ENCODE data around the gene PRKCE.

- TF ChIP-seq CTCF (IDR thresholded peaks at IDR 0.05; ENCODE audit: low read depth, low read length, missing input control), result no peak
- TF ChIP-seq ATF3 (IDR thresholded peaks at IDR 0.05), result no peak
- peak in 1 of 2 donors; percentile 8 for TF ChIP-seq JUND (IDR thresholded peaks at IDR 0.05)
- TF ChIP-seq TAF1 (conservative IDR thresholded peaks at IDR 0.05), result no peak
- TF ChIP-seq MAX (IDR thresholded peaks at IDR 0.05), result no peak
- no peak for TF ChIP-seq RAD21 (IDR thresholded peaks at IDR 0.05)
- TF ChIP-seq GABPA (IDR thresholded peaks at IDR 0.05 in 1 of 2, conservative IDR thresholded peaks at IDR 0.05 in 1 of 2), result no peak
- no peak for TF ChIP-seq NR2F2 (IDR thresholded peaks at IDR 0.05)
- TF ChIP-seq REST (IDR thresholded peaks at IDR 0.05), result no peak
- TF ChIP-seq EGR1 (IDR thresholded peaks at IDR 0.05; ENCODE audit: low read depth in 2 of 2), result no peak
- no peak for TF ChIP-seq YY1 (IDR thresholded peaks at IDR 0.05)
- TF ChIP-seq HNF4G (IDR thresholded peaks at IDR 0.05), result no peak
Measured at GRCh38 chr2:45822272-45822630, 170.8 kb downstream of the PRKCE start.

All from liver (tissue), 3 donors.